Measurements from ENCODE around the gene NUP210. TPM values are rescaled to one million over a fixed set of nuclear protein-coding genes. Genes with fewer than 3 reads are reported as not detected.
A peak's percentile ranks its signal among the peaks of the same experiment; 100 is the strongest.

Gene NUP210
- total and polyA plus RNA-seq, 2 of the 13 experiments (the other 11 are each of a cell fraction or from before 2014, with no cell fraction given), result 31.6 to 35.2 TPM

DNA sequence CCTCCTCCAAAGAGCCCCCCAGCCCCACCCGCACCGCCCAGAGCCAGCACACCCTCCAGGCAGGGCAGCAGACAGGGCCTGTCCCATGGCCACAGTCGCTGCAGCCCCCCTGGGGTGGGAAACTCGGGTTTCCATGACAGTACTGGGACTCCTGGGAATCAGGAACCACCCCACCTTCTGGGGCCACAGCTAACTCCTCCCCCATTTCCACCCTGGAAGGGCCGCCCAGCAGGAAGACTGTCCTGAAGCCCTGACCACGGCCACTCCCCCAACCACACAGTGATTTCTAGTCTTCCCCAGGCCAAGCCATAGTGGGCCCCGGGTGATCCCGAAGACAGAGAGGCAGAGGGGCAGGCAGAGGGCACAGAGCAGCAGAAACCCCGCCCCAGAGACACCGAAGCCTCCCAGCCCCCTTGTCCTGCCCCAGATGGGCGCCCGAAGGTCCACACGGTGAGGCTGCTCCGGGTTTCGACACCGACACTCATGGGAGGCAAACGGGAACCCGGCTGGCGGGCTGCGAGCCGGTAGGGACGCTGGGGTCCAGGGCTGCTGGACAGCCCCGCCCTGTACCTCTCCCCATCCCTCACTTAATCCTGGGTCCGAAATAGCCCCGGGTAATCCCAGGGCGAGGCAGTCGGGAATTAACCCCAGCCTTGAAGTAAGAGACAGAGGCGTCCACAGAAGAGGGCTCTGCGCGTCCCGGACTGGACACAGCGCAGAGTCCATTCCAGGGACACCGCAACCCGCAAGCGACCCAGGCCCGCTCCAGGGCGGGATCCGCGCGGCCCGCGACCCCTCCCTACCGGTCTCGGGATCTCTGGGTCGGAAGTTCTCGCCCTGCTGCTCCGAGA is 138.4 kb downstream of the NUP210 start (continued):
- TF ChIP-seq, protein P1, sequence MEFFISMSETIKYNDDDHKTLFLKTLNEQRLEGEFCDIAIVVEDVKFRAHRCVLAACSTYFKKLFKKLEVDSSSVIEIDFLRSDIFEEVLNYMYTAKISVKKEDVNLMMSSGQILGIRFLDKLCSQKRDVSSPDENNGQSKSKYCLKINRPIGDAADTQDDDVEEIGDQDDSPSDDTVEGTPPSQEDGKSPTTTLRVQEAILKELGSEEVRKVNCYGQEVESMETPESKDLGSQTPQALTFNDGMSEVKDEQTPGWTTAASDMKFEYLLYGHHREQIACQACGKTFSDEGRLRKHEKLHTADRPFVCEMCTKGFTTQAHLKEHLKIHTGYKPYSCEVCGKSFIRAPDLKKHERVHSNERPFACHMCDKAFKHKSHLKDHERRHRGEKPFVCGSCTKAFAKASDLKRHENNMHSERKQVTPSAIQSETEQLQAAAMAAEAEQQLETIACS (CRISPR knock-in tag; IDR thresholded peaks at IDR 0.05), result no peak
- no peak for TF ChIP-seq ZNF562 (CRISPR knock-in tag; IDR thresholded peaks at IDR 0.05; ENCODE audit: borderline replicate concordance)
- TF ChIP-seq ZNF629 (CRISPR knock-in tag; conservative IDR thresholded peaks at IDR 0.05), result 0 out of 2 replicates have a peak, but pooled peaks have one; percentile 1
- no peak for TF ChIP-seq MAFK (conservative IDR thresholded peaks at IDR 0.05 in 1 of 2, IDR thresholded peaks at IDR 0.05 in 1 of 2; ENCODE audit: low read length in 2 of 2)
- peak; percentile 81; the same call in 1 of the 2 replicates for TF ChIP-seq ZNF337 (CRISPR knock-in tag; IDR thresholded peaks at IDR 0.05; ENCODE audit: borderline replicate concordance, low read depth)
- TF ChIP-seq TBX2 (CRISPR knock-in tag; IDR thresholded peaks at IDR 0.05; ENCODE audit: borderline replicate concordance), result no peak; the same call in 1 of the 2 replicates
- TF ChIP-seq, protein P2, sequence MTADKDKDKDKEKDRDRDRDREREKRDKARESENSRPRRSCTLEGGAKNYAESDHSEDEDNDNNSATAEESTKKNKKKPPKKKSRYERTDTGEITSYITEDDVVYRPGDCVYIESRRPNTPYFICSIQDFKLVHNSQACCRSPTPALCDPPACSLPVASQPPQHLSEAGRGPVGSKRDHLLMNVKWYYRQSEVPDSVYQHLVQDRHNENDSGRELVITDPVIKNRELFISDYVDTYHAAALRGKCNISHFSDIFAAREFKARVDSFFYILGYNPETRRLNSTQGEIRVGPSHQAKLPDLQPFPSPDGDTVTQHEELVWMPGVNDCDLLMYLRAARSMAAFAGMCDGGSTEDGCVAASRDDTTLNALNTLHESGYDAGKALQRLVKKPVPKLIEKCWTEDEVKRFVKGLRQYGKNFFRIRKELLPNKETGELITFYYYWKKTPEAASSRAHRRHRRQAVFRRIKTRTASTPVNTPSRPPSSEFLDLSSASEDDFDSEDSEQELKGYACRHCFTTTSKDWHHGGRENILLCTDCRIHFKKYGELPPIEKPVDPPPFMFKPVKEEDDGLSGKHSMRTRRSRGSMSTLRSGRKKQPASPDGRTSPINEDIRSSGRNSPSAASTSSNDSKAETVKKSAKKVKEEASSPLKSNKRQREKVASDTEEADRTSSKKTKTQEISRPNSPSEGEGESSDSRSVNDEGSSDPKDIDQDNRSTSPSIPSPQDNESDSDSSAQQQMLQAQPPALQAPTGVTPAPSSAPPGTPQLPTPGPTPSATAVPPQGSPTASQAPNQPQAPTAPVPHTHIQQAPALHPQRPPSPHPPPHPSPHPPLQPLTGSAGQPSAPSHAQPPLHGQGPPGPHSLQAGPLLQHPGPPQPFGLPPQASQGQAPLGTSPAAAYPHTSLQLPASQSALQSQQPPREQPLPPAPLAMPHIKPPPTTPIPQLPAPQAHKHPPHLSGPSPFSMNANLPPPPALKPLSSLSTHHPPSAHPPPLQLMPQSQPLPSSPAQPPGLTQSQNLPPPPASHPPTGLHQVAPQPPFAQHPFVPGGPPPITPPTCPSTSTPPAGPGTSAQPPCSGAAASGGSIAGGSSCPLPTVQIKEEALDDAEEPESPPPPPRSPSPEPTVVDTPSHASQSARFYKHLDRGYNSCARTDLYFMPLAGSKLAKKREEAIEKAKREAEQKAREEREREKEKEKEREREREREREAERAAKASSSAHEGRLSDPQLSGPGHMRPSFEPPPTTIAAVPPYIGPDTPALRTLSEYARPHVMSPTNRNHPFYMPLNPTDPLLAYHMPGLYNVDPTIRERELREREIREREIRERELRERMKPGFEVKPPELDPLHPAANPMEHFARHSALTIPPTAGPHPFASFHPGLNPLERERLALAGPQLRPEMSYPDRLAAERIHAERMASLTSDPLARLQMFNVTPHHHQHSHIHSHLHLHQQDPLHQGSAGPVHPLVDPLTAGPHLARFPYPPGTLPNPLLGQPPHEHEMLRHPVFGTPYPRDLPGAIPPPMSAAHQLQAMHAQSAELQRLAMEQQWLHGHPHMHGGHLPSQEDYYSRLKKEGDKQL (CRISPR knock-in tag; IDR thresholded peaks at IDR 0.05; ENCODE audit: low read depth), result no peak
- TF ChIP-seq, protein P3, sequence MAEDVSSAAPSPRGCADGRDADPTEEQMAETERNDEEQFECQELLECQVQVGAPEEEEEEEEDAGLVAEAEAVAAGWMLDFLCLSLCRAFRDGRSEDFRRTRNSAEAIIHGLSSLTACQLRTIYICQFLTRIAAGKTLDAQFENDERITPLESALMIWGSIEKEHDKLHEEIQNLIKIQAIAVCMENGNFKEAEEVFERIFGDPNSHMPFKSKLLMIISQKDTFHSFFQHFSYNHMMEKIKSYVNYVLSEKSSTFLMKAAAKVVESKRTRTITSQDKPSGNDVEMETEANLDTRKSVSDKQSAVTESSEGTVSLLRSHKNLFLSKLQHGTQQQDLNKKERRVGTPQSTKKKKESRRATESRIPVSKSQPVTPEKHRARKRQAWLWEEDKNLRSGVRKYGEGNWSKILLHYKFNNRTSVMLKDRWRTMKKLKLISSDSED (CRISPR knock-in tag; IDR thresholded peaks at IDR 0.05), result no peak
- no peak for TF ChIP-seq TSC22D2 (CRISPR knock-in tag; IDR thresholded peaks at IDR 0.05; ENCODE audit: borderline replicate concordance)
- no peak for TF ChIP-seq SOX6 (IDR thresholded peaks at IDR 0.05)
- peak; percentile 1; the same call in 1 of the 2 replicates for TF ChIP-seq SOX6 (CRISPR knock-in tag; IDR thresholded peaks at IDR 0.05)
- TF ChIP-seq, protein P4, sequence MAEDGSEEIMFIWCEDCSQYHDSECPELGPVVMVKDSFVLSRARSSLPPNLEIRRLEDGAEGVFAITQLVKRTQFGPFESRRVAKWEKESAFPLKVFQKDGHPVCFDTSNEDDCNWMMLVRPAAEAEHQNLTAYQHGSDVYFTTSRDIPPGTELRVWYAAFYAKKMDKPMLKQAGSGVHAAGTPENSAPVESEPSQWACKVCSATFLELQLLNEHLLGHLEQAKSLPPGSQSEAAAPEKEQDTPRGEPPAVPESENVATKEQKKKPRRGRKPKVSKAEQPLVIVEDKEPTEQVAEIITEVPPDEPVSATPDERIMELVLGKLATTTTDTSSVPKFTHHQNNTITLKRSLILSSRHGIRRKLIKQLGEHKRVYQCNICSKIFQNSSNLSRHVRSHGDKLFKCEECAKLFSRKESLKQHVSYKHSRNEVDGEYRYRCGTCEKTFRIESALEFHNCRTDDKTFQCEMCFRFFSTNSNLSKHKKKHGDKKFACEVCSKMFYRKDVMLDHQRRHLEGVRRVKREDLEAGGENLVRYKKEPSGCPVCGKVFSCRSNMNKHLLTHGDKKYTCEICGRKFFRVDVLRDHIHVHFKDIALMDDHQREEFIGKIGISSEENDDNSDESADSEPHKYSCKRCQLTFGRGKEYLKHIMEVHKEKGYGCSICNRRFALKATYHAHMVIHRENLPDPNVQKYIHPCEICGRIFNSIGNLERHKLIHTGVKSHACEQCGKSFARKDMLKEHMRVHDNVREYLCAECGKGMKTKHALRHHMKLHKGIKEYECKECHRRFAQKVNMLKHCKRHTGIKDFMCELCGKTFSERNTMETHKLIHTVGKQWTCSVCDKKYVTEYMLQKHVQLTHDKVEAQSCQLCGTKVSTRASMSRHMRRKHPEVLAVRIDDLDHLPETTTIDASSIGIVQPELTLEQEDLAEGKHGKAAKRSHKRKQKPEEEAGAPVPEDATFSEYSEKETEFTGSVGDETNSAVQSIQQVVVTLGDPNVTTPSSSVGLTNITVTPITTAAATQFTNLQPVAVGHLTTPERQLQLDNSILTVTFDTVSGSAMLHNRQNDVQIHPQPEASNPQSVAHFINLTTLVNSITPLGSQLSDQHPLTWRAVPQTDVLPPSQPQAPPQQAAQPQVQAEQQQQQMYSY (CRISPR knock-in tag; IDR thresholded peaks at IDR 0.05), result peak; percentile 84
- no peak for TF ChIP-seq FOXA1 (IDR thresholded peaks at IDR 0.05)
- TF ChIP-seq FOXA1 (CRISPR knock-in tag; IDR thresholded peaks at IDR 0.05), result no peak
- TF ChIP-seq, protein P5, sequence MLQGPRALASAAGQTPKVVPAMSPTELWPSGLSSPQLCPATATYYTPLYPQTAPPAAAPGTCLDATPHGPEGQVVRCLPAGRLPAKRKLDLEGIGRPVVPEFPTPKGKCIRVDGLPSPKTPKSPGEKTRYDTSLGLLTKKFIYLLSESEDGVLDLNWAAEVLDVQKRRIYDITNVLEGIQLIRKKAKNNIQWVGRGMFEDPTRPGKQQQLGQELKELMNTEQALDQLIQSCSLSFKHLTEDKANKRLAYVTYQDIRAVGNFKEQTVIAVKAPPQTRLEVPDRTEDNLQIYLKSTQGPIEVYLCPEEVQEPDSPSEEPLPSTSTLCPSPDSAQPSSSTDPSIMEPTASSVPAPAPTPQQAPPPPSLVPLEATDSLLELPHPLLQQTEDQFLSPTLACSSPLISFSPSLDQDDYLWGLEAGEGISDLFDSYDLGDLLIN (CRISPR knock-in tag; IDR thresholded peaks at IDR 0.05; ENCODE audit: borderline replicate concordance), result no peak

Data from HepG2 (cell line).